HL-60/S4 treated with phorbol 12-myristate 13-acetate at 8.2 ng/mL for 4 days and 3 days (cell line): ENCODE data around the gene DNAH17.

Experiments used
- in situ Hi-C: fragments of 300-500 bp; cut with MboI; formaldehyde crosslinking; loops from 2 replicates; pipeline ENCODE4 v1.15.0; 2022; ENCODE audit warnings: low sequenced_read_pairs

DNAH17 gene

DNA sequence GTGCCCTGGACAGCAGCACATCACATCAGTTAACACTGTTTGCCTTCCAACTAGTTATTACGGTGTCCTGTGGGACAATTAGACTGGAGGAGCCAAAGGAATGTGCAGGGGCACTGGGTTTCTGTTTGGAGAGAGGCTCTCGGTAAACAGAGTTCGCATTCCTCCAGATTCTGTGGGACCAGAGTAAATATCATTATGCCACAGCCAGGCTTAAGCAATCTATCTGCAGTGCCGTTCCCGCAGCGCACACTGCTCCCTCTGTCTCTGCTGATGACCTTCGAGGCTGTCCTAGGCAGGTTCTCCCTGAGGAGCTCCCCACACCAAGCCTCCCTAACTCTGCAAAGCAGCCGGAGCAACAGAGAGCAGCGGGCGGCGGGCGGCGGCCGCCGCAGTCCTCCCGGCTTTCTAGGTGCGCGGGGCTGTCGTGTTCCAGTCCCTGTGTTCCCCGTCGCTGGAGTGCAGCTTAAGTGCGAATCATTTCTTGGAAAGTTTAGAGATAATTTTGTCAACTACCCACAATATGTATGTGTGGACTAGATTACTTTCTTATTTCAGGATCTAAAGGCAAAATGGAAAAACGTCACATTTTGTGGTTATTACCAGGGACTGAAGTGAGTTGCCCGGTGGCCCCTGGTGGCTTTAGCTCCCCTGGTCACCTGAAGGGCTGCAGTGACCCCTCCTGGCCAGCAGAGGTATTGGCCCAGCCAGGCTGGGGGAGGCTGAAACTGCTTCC is 155.5 kb downstream of the DNAH17 start:
- in situ Hi-C loops: loop anchor here (10.0 kb wide), 1 partner anchor 57 kb away; the partner anchor contains the start of gene SOCS3

DNA sequence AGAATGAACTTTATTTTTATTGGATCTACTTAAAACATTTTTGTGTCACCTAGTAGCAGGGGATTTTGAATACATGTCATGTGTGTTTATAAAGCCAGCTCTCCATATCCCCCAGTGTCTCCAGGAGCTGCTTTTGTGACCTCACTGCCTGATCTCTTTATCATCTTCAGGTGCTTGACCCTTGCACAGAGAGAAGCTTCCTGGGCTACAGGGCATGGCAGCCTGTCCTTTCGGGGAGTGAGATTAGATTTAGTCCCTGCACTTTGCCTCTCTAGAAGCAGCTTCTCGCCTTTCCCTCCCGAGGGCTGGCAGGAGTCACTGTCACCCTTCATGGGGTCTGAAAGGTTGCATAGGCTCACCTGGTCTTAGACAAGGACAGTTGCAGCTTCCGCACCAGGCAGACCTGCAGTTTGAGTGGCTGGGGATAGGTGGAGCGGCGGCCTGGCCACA is 156.1 kb downstream of the DNAH17 start:
- in situ Hi-C loops: loop anchor here (10.0 kb wide), 1 partner anchor 56 kb away; the partner anchor contains the start of gene SOCS3

DNA sequence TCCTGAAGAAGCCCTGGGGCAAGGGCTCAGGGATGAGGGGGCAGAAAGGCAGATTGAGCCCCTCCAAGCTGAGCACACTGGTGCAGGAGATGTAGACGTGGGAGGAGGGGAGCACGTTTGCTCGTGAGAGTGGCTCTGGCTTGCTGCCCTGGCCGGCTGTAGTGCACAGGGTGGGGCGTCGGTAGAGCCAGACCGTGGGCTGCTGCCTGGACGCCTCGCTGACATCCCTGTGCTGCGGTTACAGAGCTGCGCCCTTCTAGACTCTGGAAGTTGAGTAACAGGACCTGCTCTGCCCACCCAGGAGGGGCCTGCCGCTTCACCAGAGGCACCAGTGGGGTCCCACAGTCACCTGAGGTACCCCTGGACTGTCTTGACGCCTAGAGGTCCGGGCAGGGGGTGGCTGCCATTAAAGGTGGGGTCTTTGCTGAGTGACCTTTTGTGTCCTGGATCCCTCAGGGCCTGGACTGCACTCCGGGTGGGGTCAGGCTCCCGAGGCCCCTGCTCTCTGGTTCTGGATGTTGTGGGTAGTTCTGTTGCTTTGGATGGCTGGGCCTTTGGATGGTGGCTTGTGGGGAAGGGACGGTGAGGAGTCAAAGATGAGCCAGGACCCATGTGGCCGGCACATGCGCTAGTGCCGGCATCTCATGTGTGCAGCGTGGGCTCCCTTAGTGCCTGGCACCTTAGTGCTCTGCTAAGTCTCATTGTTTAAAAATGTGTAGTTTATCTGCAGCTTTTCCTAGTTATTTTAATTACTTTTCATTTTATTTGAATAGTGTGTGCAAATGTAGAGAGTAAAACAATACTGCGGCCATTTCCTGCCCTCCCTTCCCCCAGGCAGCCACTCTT is 157.0 kb downstream of the DNAH17 start:
- in situ Hi-C loops: loop anchor here (10.0 kb wide), 1 partner anchor 55 kb away; the partner anchor contains the start of gene SOCS3

DNA sequence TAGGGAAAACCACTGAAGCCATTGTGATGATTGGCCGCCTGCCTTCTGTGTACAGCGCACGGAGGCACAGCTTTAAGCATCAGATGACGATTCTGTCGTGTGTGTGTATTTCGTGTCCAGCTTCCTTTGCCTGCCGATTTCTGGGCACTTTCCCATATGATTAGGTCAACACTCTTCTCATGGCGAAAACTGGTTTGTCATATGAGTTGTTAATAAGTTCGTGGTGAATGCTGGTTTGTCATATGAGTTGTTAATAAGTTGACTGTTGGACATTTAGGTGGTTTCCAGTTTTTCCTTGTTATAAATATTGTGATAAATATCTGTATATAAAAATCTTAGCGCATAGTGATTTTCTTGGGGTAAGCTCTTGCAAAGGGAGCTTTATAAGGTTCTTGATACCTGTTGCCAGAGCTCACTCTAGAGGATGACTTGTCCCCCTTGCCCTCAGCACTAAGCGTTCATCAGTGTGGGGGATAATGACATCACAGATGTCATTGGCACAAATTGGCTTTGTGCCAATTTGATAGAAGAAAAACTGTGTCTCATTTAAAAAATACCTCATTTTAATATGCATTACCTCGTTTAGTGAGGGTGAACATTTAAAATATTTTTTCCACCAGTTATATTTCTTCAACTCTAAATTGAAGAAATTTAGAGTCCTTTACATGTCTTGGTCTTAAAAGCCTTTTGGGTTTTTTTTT is 158.7 kb downstream of the DNAH17 start:
- in situ Hi-C loops: no loop called here

DNA sequence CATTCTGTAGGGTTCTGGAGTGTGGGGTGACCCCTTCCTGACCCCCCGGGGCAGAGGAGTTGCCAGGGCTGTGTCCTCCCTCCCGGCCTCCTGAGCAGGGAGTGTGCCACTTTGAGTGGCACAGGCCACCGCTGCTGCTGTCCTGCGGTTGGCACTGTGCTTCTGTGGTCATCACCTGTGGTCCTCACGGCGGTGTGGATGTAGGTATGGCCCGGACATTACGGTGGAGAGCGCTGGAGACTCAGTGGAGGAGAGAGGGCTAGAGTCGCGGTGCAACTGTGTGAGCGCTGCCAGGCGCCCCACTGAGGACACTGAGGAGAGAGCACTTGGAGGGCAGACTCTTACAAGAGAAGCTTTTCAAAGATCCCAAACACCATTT is 159.7 kb downstream of the DNAH17 start:
- in situ Hi-C loops: no loop called here

DNA sequence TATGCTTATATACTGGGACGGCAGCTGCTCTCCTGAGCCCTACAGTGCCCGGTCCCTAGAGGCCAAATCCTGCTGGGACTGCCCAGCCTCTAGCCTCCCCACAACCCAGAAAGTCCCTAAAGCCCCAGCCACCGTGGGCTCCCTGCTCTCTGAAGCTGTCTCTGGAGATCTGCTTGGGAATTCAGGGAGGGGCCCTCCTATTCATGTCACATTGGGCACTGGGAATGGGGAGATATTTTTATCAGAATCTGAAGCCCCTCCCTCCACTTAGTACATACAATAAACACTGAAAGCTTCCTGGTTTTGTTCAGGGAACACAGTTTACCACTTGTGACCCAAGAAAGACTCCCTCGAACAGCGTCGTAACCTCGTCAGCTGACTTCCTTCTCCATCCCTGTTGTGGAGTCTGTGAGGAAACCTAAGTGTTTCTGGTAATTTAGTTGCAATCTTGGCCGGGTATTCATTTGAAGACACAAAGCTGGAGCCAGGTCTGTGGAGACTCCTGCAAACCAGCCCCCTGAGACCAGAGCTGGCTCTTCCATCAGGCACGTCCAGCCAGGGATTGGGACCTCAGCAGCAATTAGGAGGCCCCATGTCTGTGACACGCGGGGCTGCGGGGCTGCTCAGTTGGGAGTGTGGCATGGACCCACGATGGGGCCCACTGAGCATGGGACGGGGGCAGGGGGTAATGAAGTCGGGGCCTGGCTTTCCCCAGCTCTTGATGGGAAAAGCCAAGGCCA is 160.2 kb downstream of the DNAH17 start:
- in situ Hi-C loops: no loop called here

DNA sequence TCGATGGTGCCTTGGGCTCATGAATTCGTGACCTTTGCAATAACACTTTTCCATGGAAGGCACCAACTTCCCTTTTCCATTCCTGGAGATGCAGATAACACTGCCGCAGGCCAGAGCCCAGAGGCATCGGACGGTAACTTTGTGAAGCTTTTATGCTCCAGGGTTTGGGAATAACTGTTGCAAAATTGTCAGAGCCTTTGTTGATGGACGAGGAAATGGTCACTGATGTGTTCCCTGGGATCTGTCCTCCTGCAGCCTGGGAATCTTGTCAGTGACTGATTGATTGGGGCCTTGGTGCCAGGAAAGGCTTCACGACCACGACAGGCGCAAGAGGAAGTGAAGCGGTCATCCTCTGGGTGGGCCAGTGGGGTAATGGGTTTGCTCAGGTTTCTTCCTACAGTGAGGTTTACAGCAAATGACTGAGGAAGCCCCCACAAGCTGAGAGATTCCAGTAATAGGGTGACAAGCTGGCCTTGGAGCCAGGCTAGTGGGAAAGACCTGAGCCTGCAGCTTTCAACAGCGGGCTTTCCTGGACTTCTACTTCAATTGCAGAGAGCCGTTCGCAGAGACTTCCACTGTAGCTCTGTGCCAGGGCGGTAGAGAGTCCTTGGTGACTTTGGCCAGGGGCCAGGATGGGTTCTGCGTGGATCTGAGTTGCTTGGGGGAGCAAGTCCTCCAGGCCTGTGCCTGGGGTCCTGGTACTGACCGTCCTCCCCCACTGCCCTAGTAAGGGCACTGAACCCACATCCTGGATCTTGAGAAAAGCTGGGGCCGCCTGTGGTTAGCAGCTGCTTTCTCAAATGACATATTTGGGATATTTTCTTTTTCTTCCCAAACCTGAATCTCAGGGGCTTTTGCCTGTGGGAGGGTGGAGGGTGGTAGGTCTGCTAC is 161.1 kb downstream of the DNAH17 start:
- in situ Hi-C loops: no loop called here

DNA sequence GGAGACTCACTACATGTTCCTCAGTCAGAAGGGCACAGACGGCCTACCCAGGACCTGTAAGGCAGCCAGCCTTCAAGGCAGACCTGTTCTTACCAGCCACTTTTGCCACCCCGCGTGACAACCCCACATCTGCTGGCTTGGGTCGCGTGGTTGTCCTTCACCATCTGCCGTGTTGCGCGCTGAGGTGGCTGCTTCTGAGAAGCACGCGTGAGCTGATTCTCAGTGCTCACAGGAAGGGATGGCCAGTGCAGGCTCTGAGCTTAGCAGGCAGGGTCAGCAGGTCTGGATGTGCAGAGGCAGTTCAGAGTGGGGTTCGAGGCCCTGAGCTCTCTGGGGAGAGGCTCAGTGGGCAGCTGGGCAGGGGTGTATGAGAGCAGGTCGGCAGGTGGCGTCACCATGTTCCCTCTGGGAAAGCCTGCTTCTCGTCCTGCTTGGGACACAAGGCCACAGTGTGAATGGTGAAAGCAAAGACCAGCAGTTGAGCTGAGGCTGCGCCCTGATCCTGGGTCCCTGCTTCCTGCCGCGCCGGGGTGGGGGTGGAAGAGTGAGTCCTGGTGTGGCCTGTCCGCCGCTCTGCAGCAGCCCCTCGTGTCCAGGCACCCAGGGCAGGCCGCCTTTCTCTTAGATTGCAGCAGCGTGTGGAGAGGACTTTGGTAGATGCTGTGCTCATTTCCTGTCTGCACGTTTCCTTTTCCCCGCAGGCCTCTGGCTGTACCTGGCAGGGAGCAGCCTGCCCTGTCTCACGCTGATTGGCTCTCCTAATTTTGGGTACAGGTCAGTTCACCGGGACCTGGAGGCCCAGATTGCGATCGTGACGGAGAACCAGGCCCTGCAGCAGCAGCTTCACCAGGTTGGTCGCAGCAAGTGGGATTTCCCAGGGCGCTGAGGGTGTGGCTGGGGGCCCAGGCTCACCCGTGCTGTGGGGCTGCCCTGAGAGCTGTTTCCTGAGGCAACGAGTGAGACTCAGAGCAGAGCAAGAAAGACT is 162.7 kb downstream of the DNAH17 start:
- in situ Hi-C loops: no loop called here

DNA sequence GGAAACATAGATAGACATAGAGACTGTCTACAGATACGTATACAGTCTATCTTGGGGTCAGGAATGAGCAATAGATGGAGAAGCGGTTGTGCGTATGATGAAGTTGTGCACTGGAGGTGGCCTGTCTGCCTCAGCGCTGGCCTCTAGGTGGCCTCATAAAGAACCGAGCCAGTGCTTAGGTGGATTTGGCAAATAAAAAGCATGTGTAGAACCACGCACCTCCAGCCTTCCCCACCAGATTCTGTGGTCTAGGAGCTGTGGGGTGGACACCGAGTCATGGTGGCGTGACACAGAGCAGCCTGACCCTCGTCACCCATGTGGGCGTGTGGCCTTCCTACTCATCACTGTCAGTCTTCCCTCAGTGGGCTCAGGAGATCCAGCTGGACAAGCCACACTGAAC is 164.8 kb downstream of the DNAH17 start:
- in situ Hi-C loops: no loop called here

DNA sequence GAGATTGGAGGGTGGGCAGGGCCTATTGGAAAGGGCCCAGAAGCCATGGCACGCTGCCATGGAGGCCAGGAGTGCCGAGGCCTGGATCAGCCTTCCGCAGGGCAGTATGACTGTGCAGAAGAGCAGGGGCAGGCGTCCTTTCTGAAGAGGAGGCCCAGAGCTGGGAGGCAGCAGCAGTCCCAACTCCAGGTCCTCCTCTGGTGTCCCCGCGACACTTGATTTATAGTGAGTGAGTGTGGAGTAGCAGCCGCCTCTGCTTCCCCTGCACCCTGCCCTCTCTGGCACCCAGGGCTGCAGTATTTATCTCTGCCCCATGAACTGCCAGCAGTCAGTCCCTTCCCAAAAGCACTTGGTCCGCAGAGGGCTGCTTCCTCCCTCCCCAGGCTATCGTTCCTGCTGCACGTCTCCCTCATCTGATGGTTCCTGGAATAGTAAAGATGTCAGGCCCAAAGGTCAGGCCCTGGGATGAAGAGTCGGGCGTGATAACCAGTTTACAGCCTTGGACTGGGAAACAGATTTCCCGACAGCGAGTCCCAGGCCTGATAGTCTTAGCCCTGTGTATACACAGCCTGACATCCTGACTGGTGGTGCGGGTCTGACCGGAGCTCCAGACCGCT is 165.8 kb downstream of the DNAH17 start:
- in situ Hi-C loops: no loop called here

DNA sequence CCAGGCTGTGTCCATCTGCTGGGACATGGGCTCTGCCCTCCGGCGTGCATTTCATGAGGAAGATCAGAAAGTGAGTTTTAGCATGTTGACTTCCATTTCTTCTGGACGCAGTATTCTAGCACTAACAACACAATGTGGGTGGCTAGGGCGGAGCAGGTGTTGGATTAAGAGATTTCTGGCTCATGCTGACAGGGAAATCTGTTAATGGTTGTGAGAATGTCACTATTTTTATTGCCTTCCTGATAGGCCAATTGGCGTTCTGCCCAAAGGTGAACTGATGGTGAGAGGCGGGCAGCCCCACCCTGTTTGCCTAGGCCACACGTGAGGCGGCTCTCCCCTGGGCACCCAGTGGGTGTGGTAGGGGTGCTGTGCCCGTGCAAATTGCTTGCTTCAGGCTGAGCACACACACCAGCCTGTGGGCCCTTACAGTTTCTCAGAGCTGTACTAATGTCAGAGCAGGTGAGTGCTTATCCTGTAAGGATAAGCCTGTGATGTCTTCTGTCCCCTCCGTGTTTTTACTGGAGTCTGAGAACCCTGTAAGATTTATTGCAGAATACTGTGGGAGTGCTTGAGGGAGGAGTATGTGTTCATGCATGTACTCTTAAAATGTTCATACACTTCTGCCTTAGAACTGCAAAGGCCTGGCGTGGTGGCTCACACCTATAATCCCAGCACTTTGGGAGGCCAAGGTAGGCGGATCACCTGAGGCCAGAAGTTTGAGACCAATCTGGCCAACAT is 167.8 kb downstream of the DNAH17 start:
- in situ Hi-C loops: no loop called here

DNA sequence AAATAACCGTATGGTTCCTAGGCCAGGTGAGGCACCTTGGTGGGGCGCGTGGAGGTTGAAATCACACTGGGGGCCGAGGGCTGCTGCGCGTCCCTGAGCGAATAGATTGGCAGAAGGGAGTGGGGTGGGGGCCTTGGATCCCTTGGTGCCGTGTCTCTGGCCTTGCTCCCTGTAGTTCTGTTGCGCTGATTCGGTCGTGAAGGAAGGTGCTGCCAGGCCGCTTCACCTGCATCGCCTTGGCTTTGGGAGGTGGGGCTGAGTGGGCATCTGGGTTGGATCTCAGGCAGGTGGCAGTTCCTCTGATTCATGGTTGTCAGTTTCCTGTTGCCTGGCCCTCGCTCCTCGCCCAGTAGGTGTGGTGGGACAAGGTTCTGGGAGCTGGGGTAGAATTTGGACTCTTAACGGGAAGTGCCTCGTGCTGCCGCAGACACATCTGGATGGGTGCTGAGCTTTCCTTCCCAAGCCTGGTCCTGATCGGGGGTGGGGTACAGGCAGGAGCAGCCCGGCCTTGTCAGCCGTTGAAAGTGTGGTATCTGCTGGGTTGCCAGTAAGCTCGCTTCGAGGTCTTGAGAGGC is 168.6 kb downstream of the DNAH17 start:
- in situ Hi-C loops: no loop called here

DNA sequence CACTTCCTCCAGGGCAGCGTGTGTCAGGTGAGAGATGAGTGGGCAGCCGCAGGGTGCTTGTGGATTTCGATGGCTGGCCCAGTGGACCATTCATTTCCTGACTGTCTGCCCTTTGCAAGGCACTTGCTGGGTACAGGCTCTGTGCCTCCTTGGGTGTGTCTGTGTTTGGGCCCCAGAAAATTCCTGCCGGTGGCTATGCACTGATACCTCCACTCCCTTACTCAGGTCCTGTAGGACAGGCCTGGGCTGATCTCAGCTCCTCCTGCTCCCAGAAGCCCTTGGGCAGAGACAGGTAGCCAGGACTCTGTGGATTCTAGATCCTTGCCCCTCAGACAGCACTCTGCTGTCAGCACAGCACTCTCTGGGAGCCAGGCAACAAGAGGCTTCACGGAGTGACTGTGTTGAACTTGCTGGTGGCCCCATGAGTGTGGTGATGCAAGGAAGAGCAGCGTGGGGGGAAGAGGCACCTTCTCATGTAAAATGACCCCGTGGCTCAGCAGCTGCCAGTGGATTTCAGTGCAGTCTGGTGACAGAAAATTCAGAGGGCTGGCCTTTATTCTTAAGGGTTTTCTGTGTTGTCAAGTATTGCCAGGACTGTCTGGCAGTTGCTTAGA is 169.7 kb downstream of the DNAH17 start:
- in situ Hi-C loops: no loop called here

DNA sequence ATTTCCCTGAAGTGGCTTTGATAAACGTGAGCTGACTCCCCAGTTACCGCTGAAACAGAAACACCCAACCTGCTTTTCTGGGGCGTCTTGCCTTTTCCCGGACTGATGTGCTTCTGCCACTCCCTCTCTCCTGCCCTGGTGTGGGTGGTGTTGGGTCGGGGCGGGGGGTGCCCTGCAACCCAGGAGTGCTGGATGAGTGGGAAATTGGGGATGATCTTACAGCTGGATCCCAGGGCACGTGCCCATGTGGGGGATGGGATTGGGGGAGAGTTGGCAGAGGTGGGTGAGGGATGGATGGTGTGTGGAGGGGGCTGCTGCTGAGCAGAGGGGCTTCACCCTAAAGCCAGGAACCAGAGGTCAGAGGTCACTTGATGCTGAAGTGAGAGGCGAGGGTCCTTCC is 170.3 kb downstream of the DNAH17 start:
- in situ Hi-C loops: no loop called here

DNA sequence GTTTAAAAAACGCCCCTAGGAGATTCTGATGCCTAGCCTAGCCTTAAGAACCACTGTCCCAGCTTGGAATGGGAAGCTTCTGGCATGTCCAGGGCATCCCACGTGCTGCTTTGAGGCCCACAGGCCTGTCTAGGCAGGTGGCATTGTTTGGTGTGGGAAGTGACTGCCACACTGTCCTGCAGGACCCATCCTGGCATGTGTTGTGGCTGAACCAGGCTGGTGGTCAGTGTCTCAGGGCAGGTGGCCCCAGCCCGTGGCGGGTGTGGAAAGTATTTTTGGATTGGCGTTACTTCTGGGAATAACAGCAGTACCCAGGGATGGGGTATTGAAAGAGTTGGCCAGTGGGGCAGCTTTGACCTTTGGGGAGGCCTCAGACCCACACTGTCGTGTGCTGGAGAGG is 170.8 kb downstream of the DNAH17 start:
- in situ Hi-C loops: no loop called here

DNA sequence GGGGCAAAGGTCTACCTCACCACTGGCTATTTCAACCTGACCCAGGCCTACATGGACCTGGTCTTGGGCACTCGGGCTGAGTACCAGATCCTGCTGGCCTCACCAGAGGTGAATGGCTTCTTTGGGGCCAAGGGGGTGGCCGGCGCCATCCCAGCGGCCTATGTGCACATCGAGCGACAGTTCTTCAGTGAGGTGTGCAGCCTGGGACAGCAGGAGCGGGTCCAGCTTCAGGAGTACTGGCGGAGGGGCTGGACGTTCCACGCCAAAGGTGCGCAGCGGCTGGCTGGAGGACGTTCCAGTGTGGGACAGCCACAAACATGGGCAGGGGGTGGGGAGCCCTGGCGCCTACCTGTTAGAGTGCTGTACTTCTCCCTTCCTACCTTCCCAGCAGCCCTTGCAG is 173.4 kb downstream of the DNAH17 start:
- in situ Hi-C loops: no loop called here

DNA sequence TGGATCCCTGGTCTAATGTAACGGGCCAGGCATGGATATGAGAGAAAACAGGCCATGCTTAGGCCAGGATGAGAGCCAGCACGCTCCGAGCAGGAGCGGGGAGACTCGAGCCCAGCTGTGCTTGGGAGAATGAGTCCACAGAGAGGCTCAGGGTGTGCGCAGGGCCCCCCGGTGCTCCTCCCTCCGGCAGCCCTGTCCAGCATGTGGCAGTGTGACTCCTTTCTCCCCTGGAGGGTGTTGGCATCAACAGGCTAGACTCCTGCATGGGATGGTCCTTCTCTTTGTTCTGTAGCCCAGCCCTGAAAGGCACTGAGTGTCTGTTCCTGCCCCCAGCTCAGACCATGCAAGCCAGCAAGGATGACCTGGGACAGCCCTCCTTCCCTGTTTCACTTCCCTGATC is 175.3 kb downstream of the DNAH17 start:
- in situ Hi-C loops: no loop called here
